Ishikawa (cell line): ENCODE measurements around the gene M1AP.

Experiments used
- CEBPB ChIP-seq: IDR thresholded peaks from 2 replicates; pipeline ENCODE4 v1.6.1; 2012
- CREB1 ChIP-seq: IDR thresholded peaks from 2 replicates; pipeline ENCODE4 v1.6.1; 2012; ENCODE audit warnings: low read depth
- EGR1 ChIP-seq: IDR thresholded peaks from 2 replicates; pipeline ENCODE4 v1.6.1; 2012
- EP300 ChIP-seq: IDR thresholded peaks from 2 replicates; pipeline ENCODE4 v1.6.1; 2012; ENCODE audit warnings: borderline replicate concordance
- FOXM1 ChIP-seq: IDR thresholded peaks from 2 replicates; pipeline ENCODE4 v1.6.1; 2012; ENCODE audit warnings: low read depth, borderline replicate concordance
- NFIC ChIP-seq: IDR thresholded peaks from 2 replicates; pipeline ENCODE4 v1.6.1; 2012
- RAD21 ChIP-seq: IDR thresholded peaks from 2 replicates; pipeline ENCODE4 v1.6.1; 2012; ENCODE audit warnings: low read depth
- TAF1 ChIP-seq: IDR thresholded peaks from 2 replicates; pipeline ENCODE4 v1.6.1; 2012; ENCODE audit warnings: low read depth, mild to moderate bottlenecking
- TCF12 ChIP-seq: IDR thresholded peaks from 2 replicates; pipeline ENCODE4 v1.6.1; 2012; ENCODE audit warnings: low read depth
- TEAD4 ChIP-seq: IDR thresholded peaks from 2 replicates; pipeline ENCODE4 v1.6.1; 2012
- YY1 ChIP-seq: IDR thresholded peaks from 2 replicates; pipeline ENCODE4 v1.6.1; 2012; ENCODE audit warnings: low read depth
- ZBTB7A ChIP-seq: IDR thresholded peaks from 2 replicates; pipeline ENCODE4 v1.6.1; 2012; ENCODE audit warnings: low read depth
- TF ChIP-seq, protein P1 (sequence below): IDR thresholded peaks from 2 replicates; pipeline ENCODE4 v1.6.1; 2012
- TF ChIP-seq, protein P2 (sequence below): IDR thresholded peaks from 2 replicates; pipeline ENCODE4 v1.6.1; 2012; ENCODE audit warnings: low read depth, mild to moderate bottlenecking
- TF ChIP-seq, protein P3 (sequence below): IDR thresholded peaks from 2 replicates; pipeline ENCODE4 v1.6.1; 2012

Gene M1AP

DNA sequence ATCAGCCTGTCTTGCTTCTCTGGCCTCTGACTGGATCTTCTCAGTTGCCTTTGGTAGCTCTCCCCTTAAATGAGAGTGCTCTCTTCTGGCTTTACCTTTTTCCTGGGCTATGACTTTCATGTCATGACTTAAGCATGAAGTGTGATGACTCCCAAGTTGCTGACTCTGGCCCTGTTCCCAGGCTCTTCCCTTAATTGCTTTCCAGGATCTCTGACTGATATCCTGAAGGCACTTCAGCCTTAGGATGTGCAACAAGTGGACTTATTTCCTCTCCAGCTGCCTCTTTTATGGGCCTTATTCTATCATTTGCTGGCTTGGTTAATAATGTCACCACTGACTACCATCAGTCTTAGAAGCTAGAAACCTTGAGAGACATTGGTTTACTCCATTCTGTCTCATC is 23.3 kb upstream of the M1AP start:
- TF ChIP-seq TAF1, result no peak

DNA sequence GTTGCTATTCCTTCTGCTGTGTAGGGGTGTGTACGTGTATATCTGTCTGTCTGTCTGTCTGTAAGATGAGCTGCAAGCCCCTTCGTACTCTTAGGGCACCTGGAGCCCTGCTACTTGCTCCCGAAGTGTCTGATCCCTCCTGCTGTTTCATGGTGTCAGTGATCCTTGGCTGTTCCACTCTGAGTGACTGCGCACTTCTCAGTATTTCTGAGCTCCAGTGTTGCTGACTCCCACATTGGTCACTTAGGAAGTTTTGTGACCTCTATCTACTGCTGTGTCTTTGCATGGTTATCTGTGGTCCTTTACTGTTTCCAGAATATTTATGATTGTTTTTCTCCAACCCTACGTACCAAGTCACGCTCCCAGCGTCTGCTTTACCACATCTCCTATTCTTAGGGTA is 22.1 kb upstream of the M1AP start:
- TF ChIP-seq RAD21 (no peak), YY1 (no peak), CEBPB (no peak), TEAD4 (no peak), EGR1 (no peak), CREB1 (no peak), FOXM1 (no peak), EP300 (no peak), TCF12 (no peak), NFIC (no peak), TAF1 (no peak), ZBTB7A (no peak)
- TF ChIP-seq, protein P1, sequence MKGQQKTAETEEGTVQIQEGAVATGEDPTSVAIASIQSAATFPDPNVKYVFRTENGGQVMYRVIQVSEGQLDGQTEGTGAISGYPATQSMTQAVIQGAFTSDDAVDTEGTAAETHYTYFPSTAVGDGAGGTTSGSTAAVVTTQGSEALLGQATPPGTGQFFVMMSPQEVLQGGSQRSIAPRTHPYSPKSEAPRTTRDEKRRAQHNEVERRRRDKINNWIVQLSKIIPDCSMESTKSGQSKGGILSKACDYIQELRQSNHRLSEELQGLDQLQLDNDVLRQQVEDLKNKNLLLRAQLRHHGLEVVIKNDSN, result no peak
- TF ChIP-seq, protein P2, sequence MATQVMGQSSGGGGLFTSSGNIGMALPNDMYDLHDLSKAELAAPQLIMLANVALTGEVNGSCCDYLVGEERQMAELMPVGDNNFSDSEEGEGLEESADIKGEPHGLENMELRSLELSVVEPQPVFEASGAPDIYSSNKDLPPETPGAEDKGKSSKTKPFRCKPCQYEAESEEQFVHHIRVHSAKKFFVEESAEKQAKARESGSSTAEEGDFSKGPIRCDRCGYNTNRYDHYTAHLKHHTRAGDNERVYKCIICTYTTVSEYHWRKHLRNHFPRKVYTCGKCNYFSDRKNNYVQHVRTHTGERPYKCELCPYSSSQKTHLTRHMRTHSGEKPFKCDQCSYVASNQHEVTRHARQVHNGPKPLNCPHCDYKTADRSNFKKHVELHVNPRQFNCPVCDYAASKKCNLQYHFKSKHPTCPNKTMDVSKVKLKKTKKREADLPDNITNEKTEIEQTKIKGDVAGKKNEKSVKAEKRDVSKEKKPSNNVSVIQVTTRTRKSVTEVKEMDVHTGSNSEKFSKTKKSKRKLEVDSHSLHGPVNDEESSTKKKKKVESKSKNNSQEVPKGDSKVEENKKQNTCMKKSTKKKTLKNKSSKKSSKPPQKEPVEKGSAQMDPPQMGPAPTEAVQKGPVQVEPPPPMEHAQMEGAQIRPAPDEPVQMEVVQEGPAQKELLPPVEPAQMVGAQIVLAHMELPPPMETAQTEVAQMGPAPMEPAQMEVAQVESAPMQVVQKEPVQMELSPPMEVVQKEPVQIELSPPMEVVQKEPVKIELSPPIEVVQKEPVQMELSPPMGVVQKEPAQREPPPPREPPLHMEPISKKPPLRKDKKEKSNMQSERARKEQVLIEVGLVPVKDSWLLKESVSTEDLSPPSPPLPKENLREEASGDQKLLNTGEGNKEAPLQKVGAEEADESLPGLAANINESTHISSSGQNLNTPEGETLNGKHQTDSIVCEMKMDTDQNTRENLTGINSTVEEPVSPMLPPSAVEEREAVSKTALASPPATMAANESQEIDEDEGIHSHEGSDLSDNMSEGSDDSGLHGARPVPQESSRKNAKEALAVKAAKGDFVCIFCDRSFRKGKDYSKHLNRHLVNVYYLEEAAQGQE, result no peak
- TF ChIP-seq, protein P3, sequence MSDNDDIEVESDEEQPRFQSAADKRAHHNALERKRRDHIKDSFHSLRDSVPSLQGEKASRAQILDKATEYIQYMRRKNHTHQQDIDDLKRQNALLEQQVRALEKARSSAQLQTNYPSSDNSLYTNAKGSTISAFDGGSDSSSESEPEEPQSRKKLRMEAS, result no peak

DNA sequence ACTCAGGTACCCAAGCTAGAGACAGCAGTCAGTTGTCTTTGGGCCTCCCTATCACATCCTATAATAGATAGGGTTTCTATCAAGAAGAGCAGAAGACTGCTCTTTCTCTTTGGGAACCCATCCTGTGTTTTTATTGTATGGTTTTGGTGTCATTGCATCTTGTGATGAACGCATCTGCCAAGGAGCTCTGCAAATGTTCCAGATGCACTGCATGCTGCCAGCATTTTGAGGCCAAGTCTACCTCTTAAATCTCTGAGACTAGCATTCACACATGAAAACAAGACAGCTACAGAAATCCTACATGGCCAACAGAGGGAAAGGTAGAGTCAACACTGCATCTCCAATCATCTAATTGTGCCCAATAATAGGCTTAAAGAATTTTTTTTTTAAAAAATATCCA is 20.0 kb upstream of the M1AP start:
- TF ChIP-seq, protein P1, result no peak
- TF ChIP-seq ZBTB7A, result no peak
- TF ChIP-seq CEBPB, result no peak
- TF ChIP-seq TCF12, result no peak
- TF ChIP-seq, protein P2, result no peak
- no peak for TF ChIP-seq CREB1
- TF ChIP-seq TAF1, result no peak
- TF ChIP-seq RAD21, result no peak
- no peak for TF ChIP-seq EP300
- TF ChIP-seq NFIC, result no peak
- TF ChIP-seq TEAD4, result no peak
- no peak for TF ChIP-seq YY1
- no peak for TF ChIP-seq EGR1
- TF ChIP-seq, protein P3, result no peak
- no peak for TF ChIP-seq FOXM1

DNA sequence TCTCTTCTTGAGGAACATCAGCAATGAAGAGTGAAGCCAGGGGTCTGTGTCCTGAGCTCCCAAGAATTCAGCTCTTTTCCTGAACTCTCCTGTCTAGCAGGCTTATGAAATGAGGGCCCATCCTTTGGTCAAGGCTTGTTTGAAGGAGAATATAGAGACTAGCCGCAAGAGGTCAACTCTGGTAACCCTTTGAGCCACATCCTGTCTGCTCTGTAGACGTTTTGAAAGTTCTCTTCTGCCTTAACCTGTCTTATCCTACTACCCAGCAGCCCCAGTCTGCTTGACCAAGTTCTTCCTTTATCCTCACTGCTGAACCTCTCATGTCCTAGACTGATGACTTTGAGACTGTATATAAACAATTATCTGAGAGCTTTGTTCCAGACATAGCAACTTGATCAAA is 11.3 kb upstream of the M1AP start:
- no peak for TF ChIP-seq TAF1
- TF ChIP-seq, protein P1, result no peak

DNA sequence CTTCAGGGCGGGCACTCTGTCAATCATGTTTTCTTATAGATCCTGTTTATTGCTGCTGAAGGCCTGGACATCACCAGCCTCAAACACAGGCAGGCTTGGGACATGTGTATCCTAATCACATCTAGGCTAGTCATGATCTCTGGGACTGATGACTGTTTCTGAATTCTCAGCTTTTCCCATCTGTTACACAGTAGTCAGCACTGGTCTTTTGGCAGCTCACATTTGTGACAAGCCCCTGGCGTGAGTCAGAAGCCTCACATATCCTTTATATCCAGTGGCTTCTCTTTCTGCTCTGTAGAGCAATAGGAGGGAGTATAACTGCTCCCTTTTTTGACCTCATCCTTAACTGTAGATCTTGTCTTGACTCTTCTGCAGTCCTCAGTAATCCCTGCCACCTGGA is 10.4 kb upstream of the M1AP start:
- TF ChIP-seq YY1, result no peak
- TF ChIP-seq, protein P1, result no peak
- TF ChIP-seq, protein P2, result no peak
- TF ChIP-seq TAF1, result no peak
- no peak for TF ChIP-seq TCF12
- TF ChIP-seq CREB1, result no peak
- TF ChIP-seq, protein P3, result no peak
- TF ChIP-seq EP300, result no peak
- no peak for TF ChIP-seq NFIC
- TF ChIP-seq EGR1, result no peak
- no peak for TF ChIP-seq RAD21
- TF ChIP-seq FOXM1, result no peak
- no peak for TF ChIP-seq ZBTB7A
- no peak for TF ChIP-seq CEBPB
- no peak for TF ChIP-seq TEAD4
